NT2/D1 (cell line): Measurements from ENCODE around the gene RSRC1.

ENCODE experiments used
- SUZ12 ChIP-seq: IDR thresholded peaks from 2 replicates; pipeline ENCODE4 v1.6.1; 2011; ENCODE audit not compliant: insufficient read length, insufficient read depth; ENCODE audit errors: extremely low read depth
- YY1 ChIP-seq: IDR thresholded peaks from 2 replicates; pipeline ENCODE4 v1.6.1; 2011; ENCODE audit not compliant: insufficient read length, insufficient read depth
- ZNF274 ChIP-seq: IDR thresholded peaks from 2 replicates; pipeline ENCODE4 v1.6.1; 2011; ENCODE audit warnings: mild to moderate bottlenecking, low read depth, low read length

DNA sequence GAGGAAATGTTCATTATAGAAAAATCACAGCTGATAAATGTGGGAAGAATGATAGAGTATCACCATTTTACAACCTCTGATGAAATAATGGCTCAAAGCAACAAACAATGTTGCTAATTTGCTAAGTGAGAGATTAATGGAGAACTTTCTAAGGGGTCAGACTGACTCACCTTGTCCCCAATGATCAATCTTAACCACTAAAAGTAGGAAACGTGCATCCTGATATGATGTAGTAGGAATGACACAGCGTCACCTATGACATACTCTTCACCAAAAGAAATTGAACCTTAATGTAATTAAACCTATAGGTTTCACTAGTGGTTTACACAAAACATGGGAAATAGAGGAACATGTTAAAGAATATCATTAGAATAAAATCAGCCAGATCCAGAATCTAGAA is 426.0 kb downstream of the RSRC1 start:
- no peak for TF ChIP-seq ZNF274
- TF ChIP-seq YY1: no peak
- TF ChIP-seq SUZ12: no peak
